DND-41 (cell line): ENCODE results near the gene LFNG.

Source experiments
- ATAC-seq: fragments of 200-7000 bp; cut with Tn5 transposase; 3 replicates; pipeline ENCODE4 v1.9.1; 2021; ENCODE audit warnings: low read depth; ENCODE audit not compliant: insufficient read depth
- DNase-seq: peaks from one replicate; pipeline ENCODE4 v3.0.0-alpha.2; 2020
- H2AFZ ChIP-seq: 2 replicates; pipeline ENCODE4 v1.6.0; 2012; ENCODE audit warnings: low read depth, low read length
- H3K27ac ChIP-seq: 2 replicates; pipeline ENCODE4 v1.5.1; 2012; ENCODE audit warnings: low read length, inconsistent platforms
- H3K27me3 ChIP-seq: fragments of 200-600 bp; sonication (generic); 2 replicates; pipeline ENCODE4 v1.6.0; 2012; ENCODE audit warnings: low read length, mild to moderate bottlenecking, inconsistent platforms; ENCODE audit not compliant: insufficient read depth, poor library complexity
- H3K36me3 ChIP-seq: 2 replicates; pipeline ENCODE4 v1.5.1; 2012; ENCODE audit warnings: low read length, inconsistent platforms; ENCODE audit not compliant: insufficient read depth
- H3K4me1 ChIP-seq: 2 replicates; pipeline ENCODE4 v1.5.1; 2012; ENCODE audit warnings: mild to moderate bottlenecking, low read length; ENCODE audit not compliant: insufficient read depth
- H3K4me2 ChIP-seq: 2 replicates; pipeline ENCODE4 v1.6.0; 2012; ENCODE audit warnings: mild to moderate bottlenecking, moderate library complexity, low read length, inconsistent platforms; ENCODE audit not compliant: insufficient read depth
- H3K4me3 ChIP-seq, 2 experiments: fragments of 200-600 bp in 1 of 2; shearing (Covaris generic) in 1 of 2; 2 replicates each; pipeline ENCODE4 v1.5.1; 2012 to 2016; ENCODE audit warnings: inconsistent platforms in 2 of 2, low read length in 2 of 2, mild to moderate bottlenecking in 2 of 2, low read depth in 1 of 2, moderate library complexity in 1 of 2
- H3K79me2 ChIP-seq: 2 replicates; pipeline ENCODE4 v1.6.0; 2012; ENCODE audit warnings: low read length, inconsistent platforms; ENCODE audit not compliant: insufficient read depth
- H3K9ac ChIP-seq: 2 replicates; pipeline ENCODE4 v1.6.0; 2012; ENCODE audit warnings: low read depth, mild to moderate bottlenecking, inconsistent platforms, low read length, moderate library complexity
- H3K9me3 ChIP-seq: 2 replicates; pipeline ENCODE4 v1.5.1; 2012; ENCODE audit warnings: low read length, moderate library complexity, mild to moderate bottlenecking, inconsistent platforms; ENCODE audit not compliant: insufficient read depth, severe bottlenecking
- H4K20me1 ChIP-seq: 2 replicates; pipeline ENCODE4 v1.6.0; 2012; ENCODE audit warnings: low read length; ENCODE audit not compliant: insufficient read depth
- CTCF ChIP-seq: IDR thresholded peaks from 2 replicates; pipeline ENCODE4 v1.5.1; 2012; ENCODE audit warnings: borderline replicate concordance, low read length, moderate library complexity, mild to moderate bottlenecking; ENCODE audit not compliant: poor library complexity, severe bottlenecking; ENCODE audit errors: extremely low read depth
- EZH2 ChIP-seq: IDR thresholded peaks from 3 replicates; pipeline ENCODE4 v1.6.1; 2012; ENCODE audit warnings: borderline replicate concordance, low read depth, mild to moderate bottlenecking, moderate library complexity, low read length, inconsistent platforms; ENCODE audit not compliant: severe bottlenecking

LFNG gene

GRCh38 chr7:2575733-2576340 is 56.3 kb downstream of the LFNG start:
- no peak for DNase-seq
- H3K4me3 ChIP-seq: no peak overlapping the region
- H3K9ac ChIP-seq: no peak overlapping the region
- H3K27me3 ChIP-seq: no peaks in the 10 kb centered on the region
- peaks cover 10% of the 10 kb centered on the region; the same call in 1 of the 2 replicates for H3K36me3 ChIP-seq
- no peaks in the 10 kb centered on the region for H4K20me1 ChIP-seq
- no peak for TF ChIP-seq EZH2
- TF ChIP-seq CTCF: no peak
- no peaks in the 10 kb centered on the region for H3K9me3 ChIP-seq
- no peak overlapping the region for H2AFZ ChIP-seq
- ATAC-seq: no peak
- H3K27ac ChIP-seq: no peak overlapping the region
- H3K4me2 ChIP-seq: no peak overlapping the region
- H3K4me1 ChIP-seq: no peaks in the 10 kb centered on the region
- no peaks in the 10 kb centered on the region for H3K79me2 ChIP-seq

GRCh38 chr7:2576742-2577491 is 57.3 kb downstream of the LFNG start:
- Histone ChIP-seq H3K27ac (no peak overlapping the region), H3K27me3 (no peaks in the 10 kb centered on the region), H3K79me2 (no peaks in the 10 kb centered on the region), H4K20me1 (no peaks in the 10 kb centered on the region), H2AFZ (no peak overlapping the region), H3K4me3 (no peak overlapping the region), H3K9me3 (no peaks in the 10 kb centered on the region), H3K4me1 (no peaks in the 10 kb centered on the region), H3K9ac (no peak overlapping the region), H3K36me3 (peaks cover 8% of the 10 kb centered on the region; the same call in 1 of the 2 replicates), H3K4me2 (no peak overlapping the region)
- no peak for DNase-seq
- TF ChIP-seq EZH2 (no peak), CTCF (no peak)
- no peak for ATAC-seq
